PC-9 (cell line): ENCODE measurements around the gene ARHGEF39.

Experiments used
- CTCF ChIP-seq: fragments of 200-600 bp; sonication (generic); conservative IDR thresholded peaks from 2 replicates; pipeline ENCODE4 v1.6.1; 2017; ENCODE audit warnings: mixed run types, antibody characterized with exemption, mild to moderate bottlenecking, moderate library complexity
- EZH2 ChIP-seq: fragments of 200-600 bp; sonication (generic); IDR thresholded peaks from 2 replicates; pipeline ENCODE4 v1.8.0; 2017; ENCODE audit warnings: antibody characterized with exemption, low read depth

DNA sequence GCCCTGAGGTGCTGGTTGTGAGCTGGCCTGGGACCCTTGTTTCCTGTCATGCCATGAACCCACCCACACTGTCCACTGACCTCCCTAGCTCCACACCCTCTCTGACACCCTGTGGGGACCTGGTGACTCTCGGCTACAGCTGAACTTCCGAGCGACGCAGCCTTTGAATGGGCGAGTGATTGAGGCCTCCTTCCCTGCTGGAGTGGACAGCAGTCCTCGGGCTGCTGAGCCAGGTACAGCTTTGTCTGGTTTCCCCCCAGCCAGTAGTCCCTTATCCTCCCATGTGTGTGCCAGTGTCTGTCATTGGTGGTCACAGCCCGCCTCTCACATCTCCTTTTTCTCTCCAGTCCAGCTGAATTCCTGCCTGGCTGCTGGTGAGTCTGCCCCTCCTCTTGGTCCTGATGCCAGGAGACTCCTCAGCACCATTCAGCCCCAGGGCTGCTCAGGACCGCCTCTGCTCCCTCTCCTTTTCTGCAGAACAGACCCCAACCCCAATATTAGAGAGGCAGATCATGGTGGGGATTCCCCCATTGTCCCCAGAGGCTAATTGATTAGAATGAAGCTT is 14.9 kb upstream of the ARHGEF39 start:
- no peak for TF ChIP-seq CTCF
- no peak for TF ChIP-seq EZH2
